Thyroid gland (tissue), 4 donors: ENCODE results near the gene LGSN.

Experiments used
- CTCF ChIP-seq, 6 experiments: fragments of 200-600 bp in 3 of 6; fragments of 450-650 bp in 3 of 6; sonication (generic) in 3 of 6; IDR thresholded peaks; one replicate each; pipeline ENCODE4 v1.5.1; 2016 to 2019; ENCODE audit warnings: antibody characterized with exemption in 6 of 6, mild to moderate bottlenecking in 2 of 6, inconsistent platforms in 1 of 6, moderate library complexity in 1 of 6
- POLR2A ChIP-seq, 2 donors: fragments of 450-650 bp; IDR thresholded peaks; one replicate each; pipeline ENCODE4 v1.6.1; 2017; ENCODE audit warnings: antibody characterized with exemption in 2 of 2, mild to moderate bottlenecking in 2 of 2, moderate library complexity in 1 of 2

DNA sequence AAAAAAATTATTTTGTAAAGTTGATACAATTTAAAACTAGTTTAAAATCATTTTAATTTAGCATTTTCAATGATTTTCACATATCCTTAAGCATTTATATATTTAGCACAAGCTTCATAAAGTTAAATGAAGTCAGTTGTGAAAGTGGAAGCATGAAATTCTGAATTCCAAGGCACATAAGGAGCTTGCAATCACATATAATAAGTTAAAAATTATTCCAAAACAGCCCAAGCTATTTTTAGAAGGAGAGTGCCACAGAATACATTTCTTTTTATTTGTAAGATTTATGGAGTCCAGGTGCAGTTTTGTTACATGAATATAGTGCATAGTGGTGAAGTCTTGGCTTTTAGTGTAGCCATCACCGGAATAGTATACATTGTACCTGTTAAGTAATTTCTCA is 3.2 kb upstream of the LGSN start:
- TF ChIP-seq CTCF (IDR thresholded peaks at IDR 0.05) (no peak), POLR2A (IDR thresholded peaks at IDR 0.05) (no peak)
